ENCODE data around the gene SLC11A2. TPM values are rescaled to one million over a fixed set of nuclear protein-coding genes. Genes with fewer than 3 reads are reported as not detected.

SLC11A2 gene
- total and polyA plus RNA-seq, 2 donors (not counting 1 experiment from before 2014, with no cell fraction given), result 19.7 to 42.0 TPM

DNA sequence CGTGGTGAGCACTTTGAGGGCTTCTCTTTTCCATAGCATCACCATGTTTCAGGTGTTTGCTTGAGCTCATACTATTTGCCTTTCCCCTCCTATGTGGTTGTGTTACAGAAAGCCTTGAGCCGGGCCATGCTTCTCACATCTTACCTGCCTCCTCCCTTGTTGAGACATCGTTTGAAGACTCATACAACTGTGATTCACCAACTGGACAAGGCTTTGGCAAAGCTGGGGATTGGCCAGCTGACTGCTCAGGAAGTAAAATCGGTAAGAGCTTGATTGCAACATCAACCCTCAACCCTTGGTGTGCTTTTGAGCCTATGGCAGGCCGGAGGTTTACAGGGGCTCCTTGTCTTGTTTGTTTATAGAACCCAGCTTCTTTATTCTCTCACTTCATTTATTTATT lies 30.1 kb upstream of the SLC11A2 start:
- Histone ChIP-seq H3K9ac (ENCODE audit: low read length) (no peak overlapping the region), H3K4me3 (ENCODE audit: control extremely low read depth in 1 of 5, extremely low read depth in 1 of 5, insufficient read depth in 1 of 5, low read depth in 2 of 5, low read length in 4 of 5) (no peak overlapping the region), H3K4me2 (replicated peaks; ENCODE audit: low read depth, low read length, poor library complexity, severe bottlenecking) (no peak overlapping the region), H3K27ac (ENCODE audit: low read length in 2 of 2) (no peak overlapping the region), H4K20me1 (ENCODE audit: control insufficient read depth, insufficient read depth, low read length, poor library complexity, severe bottlenecking) (no peaks in the 10 kb centered on the region), H3K27me3 (replicated peaks in 1 of 4; ENCODE audit: control extremely low read depth in 1 of 4, control insufficient read depth in 3 of 4, insufficient read depth in 4 of 4, low read length in 3 of 4) (no peaks in the 10 kb centered on the region), H2AFZ (ENCODE audit: insufficient read depth, low read depth, low read length, poor library complexity, severe bottlenecking) (no peak overlapping the region), H3K36me3 (replicated peaks in 1 of 2; ENCODE audit: control extremely low read depth in 1 of 2, control insufficient read depth in 1 of 2, extremely low read depth in 1 of 2, insufficient read depth in 2 of 2, low read length in 1 of 2) (peaks cover 1 to 63% of the 10 kb centered on the region in 2 experiments), H3K79me2 (ENCODE audit: control insufficient read depth, insufficient read depth, low read length) (no peaks in the 10 kb centered on the region), H3K4me1 (ENCODE audit: control insufficient read depth in 2 of 2, insufficient read depth in 2 of 2, low read length in 2 of 2) (no peaks in the 10 kb centered on the region), H3K9me3 (ENCODE audit: control extremely low read depth in 1 of 3, control insufficient read depth in 2 of 3, insufficient read depth in 1 of 3, low read length in 2 of 3) (no peaks in the 10 kb centered on the region)
- 86% methylated on average over 1 of the region's 5 CpGs for WGBS (ENCODE audit: insufficient coverage)
- ChIA-PET POLR2A (no interaction called here), CTCF (interaction anchor here (1.7 kb wide), 1 partner anchor 9 kb away, joined by 6 read pairs; no protein-coding TSS in a partner anchor)
- TF ChIP-seq CTCF (IDR thresholded peaks at IDR 0.05) (no peak), EZH2 (IDR thresholded peaks at IDR 0.05; ENCODE audit: borderline replicate concordance, insufficient read depth, low read depth, low read length, poor library complexity, severe bottlenecking) (no peak)
- intact Hi-C loops (cut with micrococcal nuclease), result no loop called here
- ATAC-seq (ENCODE audit: low read depth), result no peak
- DNase-seq, result no peak
- H3K4me1 Mint-ChIP-seq, result peaks cover 2% of the 10 kb centered on the region
- no peak overlapping the region for H3K4me3 Mint-ChIP-seq
- H3K27ac Mint-ChIP-seq, result no peak overlapping the region
- no peaks in the 10 kb centered on the region for H3K27me3 Mint-ChIP-seq
- H3K9me3 Mint-ChIP-seq (ENCODE audit: insufficient read depth), result no peaks in the 10 kb centered on the region

DNA sequence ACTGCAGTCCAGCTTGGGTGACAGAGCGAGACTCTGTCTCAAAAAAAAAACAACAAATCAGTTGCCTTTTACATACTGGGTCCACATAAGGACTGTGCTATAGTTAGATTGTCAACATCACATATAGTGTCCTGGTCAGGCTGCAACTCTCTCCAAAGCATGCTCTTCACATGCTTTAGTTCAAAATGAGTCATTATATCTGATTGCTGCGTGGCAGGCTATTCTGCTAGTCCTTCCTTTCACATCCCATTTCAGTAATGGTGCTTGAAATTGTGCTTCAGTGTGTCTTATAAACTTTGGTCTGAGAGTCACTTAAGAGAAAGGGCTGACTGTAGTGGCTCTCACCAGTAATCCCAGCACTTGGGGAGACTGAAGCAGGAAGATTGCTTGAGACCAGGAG lies 28.9 kb upstream of the SLC11A2 start:
- Histone ChIP-seq H4K20me1 (ENCODE audit: control insufficient read depth, insufficient read depth, low read length, poor library complexity, severe bottlenecking) (no peaks in the 10 kb centered on the region), H3K9ac (ENCODE audit: low read length) (no peak overlapping the region), H3K79me2 (ENCODE audit: control insufficient read depth, insufficient read depth, low read length) (no peaks in the 10 kb centered on the region), H3K4me3 (ENCODE audit: control extremely low read depth in 1 of 5, extremely low read depth in 1 of 5, insufficient read depth in 1 of 5, low read depth in 2 of 5, low read length in 4 of 5) (no peak overlapping the region), H3K4me2 (replicated peaks; ENCODE audit: low read depth, low read length, poor library complexity, severe bottlenecking) (no peak overlapping the region), H3K36me3 (replicated peaks in 1 of 2; ENCODE audit: control extremely low read depth in 1 of 2, control insufficient read depth in 1 of 2, extremely low read depth in 1 of 2, insufficient read depth in 2 of 2, low read length in 1 of 2) (peaks cover 1 to 59% of the 10 kb centered on the region in 2 experiments), H3K9me3 (ENCODE audit: control extremely low read depth in 1 of 3, control insufficient read depth in 2 of 3, insufficient read depth in 1 of 3, low read length in 2 of 3) (no peaks in the 10 kb centered on the region), H3K27ac (ENCODE audit: low read length in 2 of 2) (no peak overlapping the region), H2AFZ (ENCODE audit: insufficient read depth, low read depth, low read length, poor library complexity, severe bottlenecking) (no peak overlapping the region), H3K4me1 (ENCODE audit: control insufficient read depth in 2 of 2, insufficient read depth in 2 of 2, low read length in 2 of 2) (no peaks in the 10 kb centered on the region), H3K27me3 (replicated peaks in 1 of 4; ENCODE audit: control extremely low read depth in 1 of 4, control insufficient read depth in 3 of 4, insufficient read depth in 4 of 4, low read length in 3 of 4) (no peaks in the 10 kb centered on the region)
- Mint-ChIP-seq H3K27me3 (no peaks in the 10 kb centered on the region), H3K27ac (no peak overlapping the region), H3K4me3 (no peak overlapping the region), H3K9me3 (ENCODE audit: insufficient read depth) (no peaks in the 10 kb centered on the region), H3K4me1 (peaks cover 2% of the 10 kb centered on the region)
- TF ChIP-seq CTCF (IDR thresholded peaks at IDR 0.05) (no peak), EZH2 (IDR thresholded peaks at IDR 0.05; ENCODE audit: borderline replicate concordance, insufficient read depth, low read depth, low read length, poor library complexity, severe bottlenecking) (no peak)
- DNase-seq, result no peak
- CTCF ChIA-PET, result no interaction called here
- WGBS (ENCODE audit: insufficient coverage), result 100% methylated on average over 1 of the region's 2 CpGs
- POLR2A ChIA-PET, result no interaction called here
- intact Hi-C loops (cut with micrococcal nuclease), result no loop called here
- ATAC-seq (ENCODE audit: low read depth), result no peak
